ENCODE measurements around the gene CAPG. TPM values are rescaled to one million over a fixed set of nuclear protein-coding genes. Genes with fewer than 3 reads are reported as not detected.

Gene CAPG
- total RNA-seq, 2 experiments from 2014 or later, result 8.1 to 9.8 TPM

- Histone ChIP-seq H3K9me3 (ENCODE audit: low read length) (no peaks in the 10 kb centered on the region), H2AFZ (ENCODE audit: low read length) (no peak overlapping the region), H3K4me3 (ENCODE audit: low read depth, low read length, poor library complexity, severe bottlenecking) (no peak overlapping the region), H3K4me2 (ENCODE audit: low read length) (no peak overlapping the region), H3K79me2 (ENCODE audit: insufficient read depth, low read depth, low read length) (no peaks in the 10 kb centered on the region), H4K20me1 (ENCODE audit: insufficient read depth, low read length) (no peaks in the 10 kb centered on the region), H3K27ac (ENCODE audit: low read depth, low read length, poor library complexity, severe bottlenecking) (no peak overlapping the region), H3K36me3 (ENCODE audit: insufficient read depth, low read length) (no peaks in the 10 kb centered on the region), H3K4me1 (ENCODE audit: insufficient read depth, low read length, poor library complexity, severe bottlenecking) (peaks cover 20% of the 10 kb centered on the region), H3K9me2 (ENCODE audit: insufficient read depth, low read length) (no peaks in the 10 kb centered on the region)
- no peak for DNase-seq (ENCODE audit: low spot score)
- TF ChIP-seq EZH2phosphoT487 (IDR thresholded peaks at IDR 0.05; ENCODE audit: borderline replicate concordance, low read depth, low read length) (no peak), CTCF (conservative IDR thresholded peaks at IDR 0.05; ENCODE audit: low read length) (no peak)
- no TSS peak for BruUV-seq (replicated peaks)
- ChIA-PET POLR2A (no interaction called here), CTCF (ENCODE audit: unreplicated experiment) (no interaction called here)
- intact Hi-C loops (cut with micrococcal nuclease; ENCODE audit: unreplicated experiment), result loop anchor here (5.0 kb wide), 1 partner anchor 103 kb away; the partner anchor contains the start of gene MAT2A
Observed at GRCh38 chr2:85434696-85435095, 24.5 kb upstream of the CAPG start.

DNA sequence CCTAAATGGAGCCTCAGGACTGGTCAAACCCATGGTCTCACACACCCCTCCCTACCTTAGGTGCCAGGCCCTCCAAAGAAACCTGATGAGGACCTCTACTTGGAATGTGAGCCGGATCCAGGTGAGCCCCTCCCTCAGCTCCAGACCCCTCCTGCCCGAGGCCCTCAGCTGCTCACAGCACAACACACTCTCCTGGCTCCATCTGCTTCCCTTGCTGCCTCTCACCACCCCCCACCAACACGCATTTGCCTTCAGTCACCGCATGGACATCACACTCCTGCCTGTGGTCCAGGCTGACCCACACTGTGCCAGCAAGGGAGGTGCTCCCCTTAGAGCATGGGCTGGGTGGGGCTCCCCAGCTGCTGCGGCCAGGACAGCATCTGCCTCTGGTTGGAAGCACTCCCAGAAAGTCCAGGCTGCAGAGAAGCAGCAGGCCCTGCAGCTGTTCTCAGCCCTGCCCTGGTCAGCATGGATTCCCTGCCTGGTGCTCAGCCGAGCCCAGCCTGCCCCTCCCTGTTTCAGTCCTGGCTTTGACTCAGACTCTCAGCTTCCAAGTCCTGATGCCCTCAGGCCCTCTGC is 23.4 kb upstream of the CAPG start:
- ChIA-PET CTCF (ENCODE audit: unreplicated experiment) (no interaction called here), POLR2A (interaction anchor here (0.8 kb wide), 1 partner anchor 16 kb away, joined by 3 read pairs; no protein-coding TSS in a partner anchor)
- BruUV-seq (replicated peaks), result no TSS peak
- Histone ChIP-seq H3K36me3 (ENCODE audit: insufficient read depth, low read length) (no peaks in the 10 kb centered on the region), H3K4me3 (ENCODE audit: low read depth, low read length, poor library complexity, severe bottlenecking) (no peak overlapping the region), H2AFZ (ENCODE audit: low read length) (no peak overlapping the region), H3K4me2 (ENCODE audit: low read length) (no peak overlapping the region), H3K79me2 (ENCODE audit: insufficient read depth, low read depth, low read length) (no peaks in the 10 kb centered on the region), H4K20me1 (ENCODE audit: insufficient read depth, low read length) (no peaks in the 10 kb centered on the region), H3K27ac (ENCODE audit: low read depth, low read length, poor library complexity, severe bottlenecking) (no peak overlapping the region), H3K9me3 (ENCODE audit: low read length) (no peaks in the 10 kb centered on the region), H3K4me1 (ENCODE audit: insufficient read depth, low read length, poor library complexity, severe bottlenecking) (peaks cover 20% of the 10 kb centered on the region), H3K9me2 (ENCODE audit: insufficient read depth, low read length) (no peaks in the 10 kb centered on the region)
- no peak for DNase-seq (ENCODE audit: low spot score)
- TF ChIP-seq CTCF (conservative IDR thresholded peaks at IDR 0.05; ENCODE audit: low read length), result no peak
- no peak for TF ChIP-seq EZH2phosphoT487 (IDR thresholded peaks at IDR 0.05; ENCODE audit: borderline replicate concordance, low read depth, low read length)
- intact Hi-C loops (cut with micrococcal nuclease; ENCODE audit: unreplicated experiment), result no loop called here

DNA sequence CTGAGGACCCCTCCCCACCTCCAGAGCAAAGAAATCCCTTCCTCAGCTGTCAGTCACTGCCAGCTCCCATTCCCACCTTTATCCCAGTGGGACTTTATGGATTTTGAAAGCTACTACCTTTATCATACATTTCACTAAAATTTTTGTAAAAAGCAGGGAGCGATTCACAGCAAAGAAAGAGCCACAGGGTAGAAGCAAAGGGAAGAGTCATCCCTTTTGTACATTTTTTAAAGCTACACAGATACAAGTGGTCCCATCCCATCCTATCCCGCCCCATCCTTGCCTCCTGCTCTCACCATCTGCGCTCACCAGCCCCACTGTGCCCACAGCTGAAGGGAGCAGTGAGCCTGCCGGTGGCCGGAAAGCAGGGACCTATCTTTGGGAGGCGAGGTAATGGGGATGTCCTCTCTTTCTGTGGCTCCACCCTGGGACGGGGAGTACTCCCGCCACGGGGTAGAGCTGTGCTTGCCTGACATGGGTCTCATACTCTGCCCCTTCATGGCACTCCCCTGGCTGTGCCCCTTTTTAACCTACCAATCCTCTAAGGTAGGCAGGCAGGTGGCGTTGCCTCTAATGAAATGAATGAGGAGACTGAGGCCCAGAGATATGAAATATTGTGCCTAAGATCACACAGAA is 21.5 kb upstream of the CAPG start:
- no peaks in the 10 kb centered on the region for H3K79me2 ChIP-seq (ENCODE audit: insufficient read depth, low read depth, low read length)
- no peaks in the 10 kb centered on the region for H3K9me2 ChIP-seq (ENCODE audit: insufficient read depth, low read length)
- H3K36me3 ChIP-seq (ENCODE audit: insufficient read depth, low read length), result no peaks in the 10 kb centered on the region
- TF ChIP-seq EZH2phosphoT487 (IDR thresholded peaks at IDR 0.05; ENCODE audit: borderline replicate concordance, low read depth, low read length) (no peak), CTCF (conservative IDR thresholded peaks at IDR 0.05; ENCODE audit: low read length) (no peak)
- H3K4me1 ChIP-seq (ENCODE audit: insufficient read depth, low read length, poor library complexity, severe bottlenecking), result peaks cover 4% of the 10 kb centered on the region
- H3K9me3 ChIP-seq (ENCODE audit: low read length), result no peaks in the 10 kb centered on the region
- intact Hi-C loops (cut with micrococcal nuclease; ENCODE audit: unreplicated experiment), result no loop called here
- H4K20me1 ChIP-seq (ENCODE audit: insufficient read depth, low read length), result no peaks in the 10 kb centered on the region
- no peak overlapping the region for H2AFZ ChIP-seq (ENCODE audit: low read length)
- BruUV-seq (replicated peaks), result no TSS peak
- no peak overlapping the region for H3K4me2 ChIP-seq (ENCODE audit: low read length)
- DNase-seq (ENCODE audit: low spot score), result no peak
- POLR2A ChIA-PET, result interaction anchor here (0.7 to 0.9 kb wide), 2 partner anchors 14 to 124 kb away, joined by 3 read pairs; no protein-coding TSS in a partner anchor
- no peak overlapping the region for H3K27ac ChIP-seq (ENCODE audit: low read depth, low read length, poor library complexity, severe bottlenecking)
- CTCF ChIA-PET (ENCODE audit: unreplicated experiment), result no interaction called here
- no peak overlapping the region for H3K4me3 ChIP-seq (ENCODE audit: low read depth, low read length, poor library complexity, severe bottlenecking)
